B cell (primary cell): ENCODE results near the gene PRODH2. TPM values are rescaled to one million over a fixed set of nuclear protein-coding genes. Genes with fewer than 3 reads are reported as not detected.

Experiments used
- ATAC-seq: fragments of 200-7000 bp; cut with Tn5 transposase; one replicate; pipeline ENCODE4 v1.10.0; 2021; ENCODE audit warnings: low read depth, mild to moderate bottlenecking, moderate number of reproducible peaks, moderate library complexity
- CTCF ChIA-PET: fragments of 350-600 bp; sonication (Branson Sonifier 250); formaldehyde crosslinking; loops from one replicate; lab custom pipeline; 2021; ENCODE audit warnings: antibody characterized with exemption, inconsistent platforms; lab: Charles Lee
- POLR2A ChIA-PET: fragments of 350-600 bp; sonication (Branson Sonifier 250); formaldehyde crosslinking; loops from one replicate; lab custom pipeline; 2021; ENCODE audit warnings: antibody characterized with exemption; lab: Charles Lee
- DNase-seq: peaks from one replicate; pipeline ENCODE4 v3.0.0; 2013
- H2AFZ ChIP-seq: 2 replicates; pipeline ENCODE4 v1.6.1; 2012; ENCODE audit warnings: mild to moderate bottlenecking, low read depth, low read length; ENCODE audit not compliant: insufficient read depth, poor library complexity, severe bottlenecking
- H3K27ac ChIP-seq, 2 donors: 1 replicate in 1 of 2; 2 replicates in 1 of 2; pipeline ENCODE4 v1.5.1; 2012 to 2013; ENCODE audit warnings: low read length in 2 of 2, mild to moderate bottlenecking in 2 of 2, moderate library complexity in 1 of 2
- H3K27me3 ChIP-seq, 4 experiments: fragments of 200-600 bp in 1 of 4; sonication (generic) in 1 of 4; replicated peaks in 1 of 4; 1 replicate in 2 of 4; 2 replicates in 2 of 4; pipeline versions ENCODE4 v1.6.1 to v1.7.0; 2013 to 2016; ENCODE audit warnings: low read length in 3 of 4, mild to moderate bottlenecking in 2 of 4, mixed read lengths in 1 of 4, moderate library complexity in 1 of 4; ENCODE audit not compliant: insufficient read depth in 4 of 4, control insufficient read depth in 3 of 4; ENCODE audit errors: control extremely low read depth in 1 of 4
- H3K36me3 ChIP-seq, 2 experiments: replicated peaks in 1 of 2; 1 replicate in 1 of 2; 2 replicates in 1 of 2; pipeline versions ENCODE4 v1.6.1 to v1.7.1; 2013; ENCODE audit warnings: low read length in 1 of 2; ENCODE audit not compliant: insufficient read depth in 2 of 2, control insufficient read depth in 1 of 2; ENCODE audit errors: control extremely low read depth in 1 of 2, extremely low read depth in 1 of 2
- H3K4me1 ChIP-seq, 2 donors: fragments of 200-600 bp in 1 of 2; sonication (generic) in 1 of 2; 1 replicate in 1 of 2; 2 replicates in 1 of 2; pipeline versions ENCODE4 v1.5.1 to v1.6.1; 2013 to 2017; ENCODE audit warnings: low read length in 2 of 2; ENCODE audit not compliant: control insufficient read depth in 2 of 2, insufficient read depth in 2 of 2
- H3K4me2 ChIP-seq: replicated peaks from 2 replicates; pipeline ENCODE3; 2012; ENCODE audit warnings: mild to moderate bottlenecking, low read depth, low read length; ENCODE audit not compliant: poor library complexity, severe bottlenecking
- H3K4me3 ChIP-seq, 5 experiments: fragments of 200-600 bp in 1 of 5; sonication (generic) in 1 of 5; 1 replicate in 3 of 5; 2 replicates in 2 of 5; pipeline versions ENCODE4 v1.5.1 to v1.7.0; 2011 to 2016; ENCODE audit warnings: low read length in 4 of 5, mild to moderate bottlenecking in 4 of 5, low read depth in 2 of 5, control low read depth in 1 of 5, moderate library complexity in 1 of 5; ENCODE audit not compliant: insufficient read depth in 1 of 5; ENCODE audit errors: control extremely low read depth in 1 of 5, extremely low read depth in 1 of 5
- H3K79me2 ChIP-seq: fragments of 200-600 bp; sonication (generic); one replicate; pipeline ENCODE4 v1.6.0; 2016; ENCODE audit warnings: low read length; ENCODE audit not compliant: control insufficient read depth, insufficient read depth
- H3K9ac ChIP-seq: fragments of 200-600 bp; sonication (generic); 2 replicates; pipeline ENCODE4 v1.6.1; 2017; ENCODE audit warnings: mild to moderate bottlenecking, low read length, moderate library complexity
- H3K9me3 ChIP-seq, 3 donors: one replicate each; pipeline versions ENCODE4 v1.6.1 to v1.7.1; 2013; ENCODE audit warnings: low read length in 2 of 3; ENCODE audit not compliant: control insufficient read depth in 2 of 3, insufficient read depth in 1 of 3; ENCODE audit errors: control extremely low read depth in 1 of 3
- H4K20me1 ChIP-seq: 2 replicates; pipeline ENCODE4 v1.6.0; 2012; ENCODE audit warnings: mild to moderate bottlenecking, low read length; ENCODE audit not compliant: insufficient read depth, control insufficient read depth, poor library complexity, severe bottlenecking
- H3K27ac Mint-ChIP-seq: one replicate; pipeline ENCODE4 v1.8.0; 2021; ENCODE audit warnings: mixed read lengths
- H3K27me3 Mint-ChIP-seq: one replicate; pipeline ENCODE4 v1.8.0; 2021; ENCODE audit warnings: mixed read lengths
- H3K4me1 Mint-ChIP-seq: one replicate; pipeline ENCODE4 v1.8.0; 2021; ENCODE audit warnings: mixed read lengths
- H3K4me3 Mint-ChIP-seq: one replicate; pipeline ENCODE4 v1.8.0; 2021; ENCODE audit warnings: mixed read lengths
- H3K9me3 Mint-ChIP-seq: one replicate; pipeline ENCODE4 v1.8.0; 2022; ENCODE audit warnings: mixed read lengths; ENCODE audit not compliant: insufficient read depth
- CTCF ChIP-seq: fragments of 200-600 bp; IDR thresholded peaks from one replicate; pipeline ENCODE4 v1.8.0; 2022; ENCODE audit warnings: antibody characterized with exemption, mild to moderate bottlenecking
- EZH2 ChIP-seq: IDR thresholded peaks from 2 replicates; pipeline ENCODE4 v1.6.1; 2012; ENCODE audit warnings: borderline replicate concordance, low read depth, mild to moderate bottlenecking, moderate library complexity, low read length; ENCODE audit not compliant: insufficient read depth, poor library complexity, severe bottlenecking
- whole genome bisulfite sequencing: methylation state at CpG from one replicate; pipeline ENCODE4 v1.1.5; 2013; ENCODE audit warnings: missing lambda C conversion rate; ENCODE audit not compliant: insufficient coverage; 5-methylcytosine and 5-hydroxymethylcytosine counted together
- intact Hi-C: fragments of 100-400 bp; cut with micrococcal nuclease; formaldehyde crosslinking; loops from one replicate; pipeline ENCODE4 v1.10.0; 2022
- polyA plus RNA-seq: library from polyadenylated mRNA; depleted of rRNA; stranded (reverse); fragments of >200 nt; gene quantifications from 2 replicates; pipeline ENCODE4 v1.2.3, GENCODE V29; 2012
- total RNA-seq, 2 donors: library from RNA; stranded (reverse); fragments of 120-200 nt in 1 of 2; gene quantifications; 1 replicate in 1 of 2; 2 replicates in 1 of 2; pipeline versions ENCODE4 v1.2.3 to v1.2.4, GENCODE V29; 2013 to 2022

The PRODH2 gene
- total and polyA plus RNA-seq, 2 donors (not counting 1 experiment from before 2014, with no cell fraction given) = not detected

- TF ChIP-seq CTCF = no peak
- Histone ChIP-seq H3K36me3 (peaks cover 0 to 5% of the 10 kb centered on the region in 2 experiments), H3K9ac (no peak overlapping the region), H3K27ac (no peak overlapping the region), H3K9me3 (no peaks in the 10 kb centered on the region), H3K27me3 (no peaks in the 10 kb centered on the region), H3K4me3 (no peak overlapping the region), H4K20me1 (no peaks in the 10 kb centered on the region), H3K79me2 (no peaks in the 10 kb centered on the region), H2AFZ (no peak overlapping the region), H3K4me1 (no peaks in the 10 kb centered on the region), H3K4me2 (no peak overlapping the region)
- H3K4me3 Mint-ChIP-seq = no peak overlapping the region
- intact Hi-C loops = no loop called here
- DNase-seq = no peak
- no peaks in the 10 kb centered on the region for H3K9me3 Mint-ChIP-seq
- CTCF ChIA-PET = no interaction called here
- no peaks in the 10 kb centered on the region for H3K27me3 Mint-ChIP-seq
- ATAC-seq = no peak
- POLR2A ChIA-PET = no interaction called here
- no peaks in the 10 kb centered on the region for H3K4me1 Mint-ChIP-seq
- 97% methylated on average over 6 of the region's 9 CpGs for WGBS
- H3K27ac Mint-ChIP-seq = no peak overlapping the region
Measured at GRCh38 chr19:35781650-35782049, 31.0 kb downstream of the PRODH2 start.

GRCh38 chr19:35780717-35781116 is 31.9 kb downstream of the PRODH2 start:
- Histone ChIP-seq H4K20me1 (no peaks in the 10 kb centered on the region), H3K4me3 (no peak overlapping the region), H3K4me1 (peaks cover 6 to 8% of the 10 kb centered on the region in 2 donors), H3K27me3 (no peaks in the 10 kb centered on the region), H3K4me2 (no peak overlapping the region), H3K9ac (no peak overlapping the region), H3K27ac (no peak overlapping the region), H2AFZ (no peak overlapping the region), H3K9me3 (no peaks in the 10 kb centered on the region), H3K36me3 (peaks cover 0 to 5% of the 10 kb centered on the region in 2 experiments), H3K79me2 (peaks cover 4% of the 10 kb centered on the region)
- TF ChIP-seq CTCF (no peak), EZH2 (no peak)
- no peak overlapping the region for H3K4me3 Mint-ChIP-seq
- intact Hi-C loops = no loop called here
- ATAC-seq (no peak), DNase-seq (no peak)
- H3K4me1 Mint-ChIP-seq = peaks cover 2% of the 10 kb centered on the region
- ChIA-PET POLR2A (no interaction called here), CTCF (no interaction called here)
- no peak overlapping the region for H3K27ac Mint-ChIP-seq
- no peaks in the 10 kb centered on the region for H3K27me3 Mint-ChIP-seq
- no peaks in the 10 kb centered on the region for H3K9me3 Mint-ChIP-seq
- 97% methylated on average over 18 of the region's 20 CpGs for WGBS
